ENCODE measurements around the gene TRIM46. TPM values are rescaled to one million over a fixed set of nuclear protein-coding genes. Genes with fewer than 3 reads are reported as not detected.

Gene TRIM46
- total and polyA plus RNA-seq, 2 of the 13 experiments (the other 11 are each of a cell fraction or from before 2014, with no cell fraction given): 0.04 to 0.09 TPM

GRCh38 chr1:155170101-155170785 lies 3.4 kb upstream of the TRIM46 start (continued):
- TF ChIP-seq HOMEZ (CRISPR knock-in tag; IDR thresholded peaks at IDR 0.05; ENCODE audit: low read depth): no peak
- TF ChIP-seq LBX2 (CRISPR knock-in tag; IDR thresholded peaks at IDR 0.05; ENCODE audit: borderline replicate concordance): no peak
- no peak for TF ChIP-seq ZNF232 (CRISPR knock-in tag; IDR thresholded peaks at IDR 0.05; ENCODE audit: borderline replicate concordance)
- TF ChIP-seq ZNF407 (CRISPR knock-in tag; IDR thresholded peaks at IDR 0.05; ENCODE audit: not compliant biosample characterization): no peak
